SJSA1 (cell line): ENCODE results near the gene RTN4RL1. TPM values are rescaled to one million over a fixed set of nuclear protein-coding genes. Genes with fewer than 3 reads are reported as not detected.

Experiments used
- DNase-seq, 2 experiments: peaks; one replicate each; pipeline ENCODE4 v3.0.0-alpha.2; 2015 to 2020; ENCODE audit warnings: low spot score in 2 of 2, low read depth in 1 of 2
- H3K27ac ChIP-seq: fragments of 250-450 bp; sonication (Bioruptor Pico); 2 replicates; pipeline ENCODE4 v1.5.1; 2020; ENCODE audit warnings: mild to moderate bottlenecking, moderate library complexity
- H3K27me3 ChIP-seq: fragments of 250-450 bp; sonication (Bioruptor Pico); replicated peaks from 2 replicates; pipeline ENCODE4 v1.5.1; 2020; ENCODE audit warnings: mild to moderate bottlenecking, moderate library complexity
- H3K36me3 ChIP-seq: fragments of 250-450 bp; sonication (Bioruptor Pico); 2 replicates; pipeline ENCODE4 v1.5.1; 2020; ENCODE audit warnings: mild to moderate bottlenecking
- H3K4me1 ChIP-seq: fragments of 250-450 bp; sonication (Bioruptor Pico); replicated peaks from 2 replicates; pipeline ENCODE4 v1.6.1; 2021; ENCODE audit warnings: mild to moderate bottlenecking
- H3K4me3 ChIP-seq: fragments of 250-450 bp; sonication (Bioruptor Pico); 2 replicates; pipeline ENCODE4 v1.5.1; 2020; ENCODE audit warnings: mild to moderate bottlenecking
- H3K9me3 ChIP-seq: fragments of 250-450 bp; sonication (Bioruptor Pico); replicated peaks from 2 replicates; pipeline ENCODE4 v1.5.1; 2020; ENCODE audit warnings: mild to moderate bottlenecking
- total RNA-seq: library from RNA; depleted of rRNA; stranded (reverse); fragments of >200 nt; shearing (Covaris generic); gene quantifications from 2 replicates; pipeline ENCODE4 v1.2.3, GENCODE V29; 2014

Gene RTN4RL1
- total RNA-seq, 1 experiment from 2014 or later = not detected

DNA sequence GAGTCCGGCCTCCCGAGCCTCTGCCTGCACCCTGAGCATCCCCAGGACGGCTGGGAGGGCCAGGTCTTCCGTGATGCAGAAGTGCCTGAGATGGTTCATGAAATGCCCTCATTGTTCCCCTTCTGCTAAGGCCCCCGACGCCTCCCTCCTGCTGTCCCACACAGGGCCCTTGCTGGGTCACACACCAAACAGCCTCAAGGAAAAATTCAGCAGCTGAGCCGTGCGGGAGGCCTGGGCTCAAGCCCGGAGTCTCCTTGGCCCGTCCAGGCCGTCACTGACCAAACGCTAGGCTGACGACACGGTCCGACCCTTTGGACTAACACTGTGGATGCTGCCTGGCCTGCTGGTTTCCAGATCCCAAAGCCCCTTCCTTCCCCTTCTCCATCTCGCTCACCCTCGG, 90.2 kb downstream of the RTN4RL1 start:
- H3K36me3 ChIP-seq = no peaks in the 10 kb centered on the region
- H3K27ac ChIP-seq = no peak overlapping the region
- no peaks in the 10 kb centered on the region for H3K4me1 ChIP-seq
- no peak overlapping the region for H3K4me3 ChIP-seq
- peaks cover 11% of the 10 kb centered on the region for H3K27me3 ChIP-seq
- DNase-seq = no peak
- H3K9me3 ChIP-seq = no peaks in the 10 kb centered on the region

DNA sequence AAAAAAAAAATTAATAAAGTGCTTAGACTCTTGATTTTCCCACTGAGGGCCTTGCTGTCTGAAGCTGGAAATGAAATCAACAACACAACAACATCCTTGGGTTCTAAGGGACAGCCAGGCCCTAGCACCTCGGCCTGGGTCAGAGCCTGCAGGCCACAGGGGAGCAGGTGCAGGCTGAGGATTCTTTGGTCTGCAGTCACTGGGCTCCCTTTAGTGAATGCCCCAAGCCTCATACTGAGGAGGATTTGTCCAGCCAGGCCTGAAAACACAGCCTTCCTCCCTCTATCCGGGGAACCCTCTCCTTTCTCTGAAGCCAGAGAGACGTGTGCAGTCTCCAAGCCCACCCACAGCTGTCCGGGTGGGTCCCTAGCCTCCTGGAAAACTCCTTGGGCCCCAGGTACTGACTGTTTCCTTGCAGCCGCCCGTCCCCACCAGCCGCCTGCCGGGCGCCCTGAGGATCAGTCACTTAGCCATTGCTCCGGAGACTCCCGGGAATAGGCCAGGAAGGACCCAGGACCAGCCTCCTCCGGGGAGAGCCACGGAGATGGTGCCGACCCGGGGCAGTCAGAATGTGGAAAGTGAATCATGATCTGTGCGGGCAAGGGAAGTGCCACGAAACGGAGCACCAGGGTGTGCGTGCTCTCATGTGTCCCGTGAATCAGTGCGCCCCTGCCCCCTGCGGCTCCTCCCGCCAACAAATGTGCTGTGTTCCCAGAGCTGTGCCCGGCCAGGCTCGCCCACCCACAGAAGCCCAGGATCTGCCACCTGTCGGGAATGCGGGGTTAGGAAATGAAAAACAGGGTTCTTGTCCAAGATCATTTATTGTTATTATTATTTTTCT, 91.0 kb downstream of the RTN4RL1 start:
- Histone ChIP-seq H3K36me3 (no peaks in the 10 kb centered on the region), H3K27me3 (peaks cover 11% of the 10 kb centered on the region), H3K4me1 (no peaks in the 10 kb centered on the region), H3K4me3 (no peak overlapping the region), H3K9me3 (no peaks in the 10 kb centered on the region), H3K27ac (no peak overlapping the region)
- no peak for DNase-seq

DNA sequence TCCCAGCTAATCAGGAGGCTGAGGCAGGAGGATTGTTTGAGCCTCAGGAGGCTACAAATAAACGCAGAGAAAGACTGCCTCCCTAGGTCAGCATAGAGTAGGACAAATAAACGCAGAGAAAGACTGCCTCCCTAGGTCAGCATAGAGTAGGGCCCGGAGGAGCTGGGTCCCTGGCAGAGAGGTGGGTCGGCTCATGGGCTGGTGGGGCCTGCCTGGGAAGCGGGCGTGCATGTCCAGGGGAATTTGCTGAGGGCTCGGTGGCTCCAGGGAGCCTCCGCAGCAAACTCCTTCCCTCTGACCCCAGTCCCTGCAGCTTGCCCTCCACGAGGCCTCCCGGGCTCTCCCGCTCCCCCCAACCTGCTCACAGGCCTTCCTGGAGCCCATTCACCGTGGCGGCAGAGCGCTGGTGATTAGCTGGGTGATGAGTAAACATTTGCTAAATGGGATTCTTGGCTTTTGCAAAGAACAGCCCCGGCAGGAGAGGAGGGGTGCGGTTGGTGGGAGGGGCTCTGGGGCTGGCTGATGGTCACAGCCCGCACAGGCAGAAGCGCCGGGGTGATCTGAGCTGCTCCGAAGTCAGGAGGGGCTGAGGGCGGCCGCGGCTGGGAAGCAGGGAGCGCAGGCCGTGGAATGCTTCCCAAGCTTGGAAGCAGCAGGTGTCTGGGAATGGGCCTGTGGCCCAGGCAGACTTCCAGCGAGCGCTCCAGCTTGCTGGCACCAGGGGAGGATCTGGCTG, 93.1 kb downstream of the RTN4RL1 start:
- Histone ChIP-seq H3K4me3 (no peak overlapping the region), H3K9me3 (no peaks in the 10 kb centered on the region), H3K36me3 (no peaks in the 10 kb centered on the region), H3K27ac (no peak overlapping the region), H3K27me3 (peaks cover 14% of the 10 kb centered on the region), H3K4me1 (no peaks in the 10 kb centered on the region)
- no peak for DNase-seq

DNA sequence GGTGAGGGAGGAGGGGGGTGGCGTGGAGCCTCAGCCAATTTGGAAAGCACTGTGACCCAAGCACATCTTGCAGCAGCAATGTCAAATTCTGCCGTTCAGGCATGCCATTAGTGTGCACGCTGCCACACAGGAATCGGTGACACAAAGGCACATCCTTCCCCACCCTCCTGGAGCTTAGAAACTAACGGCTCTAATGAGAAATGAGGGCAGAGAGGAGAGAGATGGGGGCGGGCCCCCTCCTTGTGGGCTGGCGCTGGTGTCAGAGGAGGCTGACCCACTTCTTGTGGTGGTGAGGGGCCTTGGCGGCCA, 94.8 kb downstream of the RTN4RL1 start:
- Histone ChIP-seq H3K27me3 (peaks cover 14% of the 10 kb centered on the region), H3K9me3 (no peaks in the 10 kb centered on the region), H3K27ac (no peak overlapping the region), H3K4me1 (no peaks in the 10 kb centered on the region), H3K4me3 (no peak overlapping the region), H3K36me3 (no peaks in the 10 kb centered on the region)
- no peak for DNase-seq

- H3K9me3 ChIP-seq = no peaks in the 10 kb centered on the region
- DNase-seq = no peak
- peaks cover 14% of the 10 kb centered on the region for H3K27me3 ChIP-seq
- no peak overlapping the region for H3K27ac ChIP-seq
- H3K4me3 ChIP-seq = no peak overlapping the region
- no peaks in the 10 kb centered on the region for H3K36me3 ChIP-seq
- no peaks in the 10 kb centered on the region for H3K4me1 ChIP-seq
These were observed 96.2 kb downstream of the RTN4RL1 start for GRCh38 chr17:1928976-1929375.

GRCh38 chr17:1920948-1921351, 104.2 kb downstream of the RTN4RL1 start:
- H3K9me3 ChIP-seq = no peaks in the 10 kb centered on the region
- H3K36me3 ChIP-seq = no peaks in the 10 kb centered on the region
- no peak for DNase-seq

DNA sequence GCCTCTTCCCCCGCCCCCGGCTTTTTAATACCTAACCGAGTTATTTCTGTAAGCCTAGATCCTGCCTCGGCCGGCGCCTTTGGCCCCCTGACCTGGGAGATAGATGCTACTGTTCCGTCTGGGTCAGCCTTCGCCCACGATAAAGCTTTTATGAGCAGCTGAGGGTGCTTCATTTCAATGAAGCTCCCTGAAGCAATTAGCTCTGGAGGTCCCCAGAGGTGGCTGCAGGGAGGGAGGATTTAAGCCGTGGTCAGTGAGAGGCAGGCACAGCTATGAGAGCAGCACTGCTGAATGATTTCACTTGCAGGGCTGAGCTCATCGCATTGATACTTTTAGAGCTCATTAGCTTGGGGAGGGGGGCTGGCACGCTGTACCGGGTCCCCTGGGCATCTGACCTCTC, 105.9 kb downstream of the RTN4RL1 start:
- H3K36me3 ChIP-seq = no peaks in the 10 kb centered on the region
- H3K4me3 ChIP-seq = no peak overlapping the region
- H3K9me3 ChIP-seq = no peaks in the 10 kb centered on the region
- peaks cover 12% of the 10 kb centered on the region; the same call in 1 of the 2 replicates for H3K27me3 ChIP-seq
- no peaks in the 10 kb centered on the region for H3K4me1 ChIP-seq
- DNase-seq = no peak
- H3K27ac ChIP-seq = no peak overlapping the region

More at GRCh38 chr17:1920948-1921351, 104.2 kb downstream of the RTN4RL1 start:
- no peak overlapping the region for H3K27ac ChIP-seq
- H3K27me3 ChIP-seq = peaks cover 5% of the 10 kb centered on the region; the same call in 1 of the 2 replicates
- H3K4me3 ChIP-seq = no peak overlapping the region
- H3K4me1 ChIP-seq = no peaks in the 10 kb centered on the region

- Histone ChIP-seq H3K4me1 (no peaks in the 10 kb centered on the region), H3K4me3 (no peak overlapping the region), H3K9me3 (no peaks in the 10 kb centered on the region), H3K36me3 (no peaks in the 10 kb centered on the region), H3K27me3 (peaks cover 12% of the 10 kb centered on the region; the same call in 1 of the 2 replicates), H3K27ac (no peak overlapping the region)
- DNase-seq = no peak
These were observed 106.6 kb downstream of the RTN4RL1 start for GRCh38 chr17:1918346-1919162.

GRCh38 chr17:1916963-1917715, 108.0 kb downstream of the RTN4RL1 start:
- no peaks in the 10 kb centered on the region for H3K9me3 ChIP-seq
- no peak overlapping the region for H3K4me3 ChIP-seq
- H3K4me1 ChIP-seq = no peaks in the 10 kb centered on the region
- peaks cover 23% of the 10 kb centered on the region for H3K27me3 ChIP-seq
- no peaks in the 10 kb centered on the region for H3K36me3 ChIP-seq
- no peak for DNase-seq
- no peak overlapping the region for H3K27ac ChIP-seq

DNA sequence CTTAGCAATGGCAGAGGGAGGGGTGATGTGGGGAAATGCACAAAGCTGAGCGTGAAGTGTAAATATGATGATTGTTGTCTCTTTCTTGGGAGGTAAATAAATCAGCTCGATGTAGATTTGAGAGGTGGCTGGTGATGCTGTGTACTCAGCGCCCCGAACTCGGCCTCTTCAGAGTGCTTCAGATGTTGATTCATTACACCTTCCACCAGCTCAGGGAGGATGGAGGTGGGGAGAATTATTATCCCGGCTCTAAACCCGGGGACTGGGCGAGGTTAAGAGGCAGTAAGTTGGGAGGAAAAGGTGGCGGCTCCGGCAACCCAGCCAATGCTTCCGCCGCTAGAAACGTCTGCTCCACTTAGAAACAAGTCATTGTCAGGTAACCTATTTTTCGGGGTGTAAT, 108.8 kb downstream of the RTN4RL1 start:
- H3K9me3 ChIP-seq = no peaks in the 10 kb centered on the region
- peaks cover 30% of the 10 kb centered on the region for H3K27me3 ChIP-seq
- DNase-seq = no peak
- no peaks in the 10 kb centered on the region for H3K36me3 ChIP-seq
- no peaks in the 10 kb centered on the region for H3K4me1 ChIP-seq
- no peak overlapping the region for H3K4me3 ChIP-seq
- H3K27ac ChIP-seq = no peak overlapping the region

GRCh38 chr17:1915889-1916288, 109.2 kb downstream of the RTN4RL1 start:
- DNase-seq = no peak
- Histone ChIP-seq H3K36me3 (no peaks in the 10 kb centered on the region), H3K4me1 (no peaks in the 10 kb centered on the region), H3K27me3 (peaks cover 30% of the 10 kb centered on the region), H3K27ac (no peak overlapping the region), H3K9me3 (no peaks in the 10 kb centered on the region), H3K4me3 (no peak overlapping the region)

- Histone ChIP-seq H3K9me3 (no peaks in the 10 kb centered on the region), H3K4me3 (no peak overlapping the region), H3K36me3 (no peaks in the 10 kb centered on the region), H3K27me3 (peaks cover 35% of the 10 kb centered on the region), H3K4me1 (no peaks in the 10 kb centered on the region), H3K27ac (no peak overlapping the region)
- no peak for DNase-seq
These were observed 110.5 kb downstream of the RTN4RL1 start for GRCh38 chr17:1914661-1915083.

DNA sequence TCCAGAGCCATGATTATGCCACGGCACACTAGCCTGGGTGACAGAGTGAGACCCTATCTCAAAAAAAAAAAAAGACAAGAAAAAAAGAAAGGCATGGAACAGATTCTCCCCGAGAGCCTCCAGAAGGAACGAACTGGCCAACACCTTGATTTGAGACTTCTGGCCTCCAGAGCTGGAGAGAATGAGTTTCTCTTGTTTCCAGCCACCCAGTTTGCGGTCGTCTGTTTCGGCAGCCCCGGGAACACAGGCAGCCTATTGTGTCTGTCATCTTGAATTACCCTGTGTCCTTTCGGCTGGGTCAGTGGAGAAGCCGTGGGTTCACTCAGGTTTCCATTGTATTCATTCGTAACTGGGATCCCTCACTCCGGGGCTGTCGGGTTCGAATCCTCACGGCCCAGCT, 111.4 kb downstream of the RTN4RL1 start:
- Histone ChIP-seq H3K4me3 (no peak overlapping the region), H3K4me1 (peaks cover under 1% of the 10 kb centered on the region; the same call in 1 of the 2 replicates), H3K36me3 (no peaks in the 10 kb centered on the region), H3K27me3 (peaks cover 45% of the 10 kb centered on the region), H3K9me3 (no peaks in the 10 kb centered on the region), H3K27ac (no peak overlapping the region)
- no peak for DNase-seq
